Measurements from ENCODE around the gene CIROP.

Gene CIROP

GRCh38 chr14:23129759-23130316, 25.0 kb upstream of the CIROP start:
- peak overlapping the region; percentile 41 for H3K4me2 ChIP-seq (ENCODE audit: low read length)
- no peak overlapping the region for H2AFZ ChIP-seq (ENCODE audit: low read depth, low read length)
- peaks cover 18% of the 10 kb centered on the region for H3K4me1 ChIP-seq (ENCODE audit: low read length)
- no peaks in the 10 kb centered on the region for H3K9me3 ChIP-seq (ENCODE audit: insufficient read depth, low read length)
- H3K79me2 ChIP-seq (ENCODE audit: low read length) = no peaks in the 10 kb centered on the region
- no peaks in the 10 kb centered on the region for H3K36me3 ChIP-seq (replicated peaks; ENCODE audit: low read depth, low read length)
- H3K27ac ChIP-seq (ENCODE audit: low read length) = no peak overlapping the region
- H3K9ac ChIP-seq (ENCODE audit: low read length) = no peak overlapping the region
- TF ChIP-seq CTCF (IDR thresholded peaks at IDR 0.05; ENCODE audit: low read depth, low read length) = no peak
- TF ChIP-seq EZH2phosphoT487 (IDR thresholded peaks at IDR 0.05; ENCODE audit: low read depth) = no peak
- H3K27me3 ChIP-seq (ENCODE audit: low read depth, low read length) = no peaks in the 10 kb centered on the region
- no peaks in the 10 kb centered on the region for H4K20me1 ChIP-seq (ENCODE audit: insufficient read depth, low read length)
- H3K4me3 ChIP-seq (ENCODE audit: low read length) = peak overlapping the region; percentile 28; the same call in 1 of the 2 replicates

- TF ChIP-seq EZH2phosphoT487 (IDR thresholded peaks at IDR 0.05; ENCODE audit: low read depth) (no peak), CTCF (IDR thresholded peaks at IDR 0.05; ENCODE audit: low read depth, low read length) (no peak)
- Histone ChIP-seq H3K27ac (ENCODE audit: low read length) (no peak overlapping the region), H3K4me3 (ENCODE audit: low read length) (no peak overlapping the region), H3K4me2 (ENCODE audit: low read length) (peak overlapping the region; percentile 41; the same call in 1 of the 2 replicates), H3K4me1 (ENCODE audit: low read length) (peaks cover 18% of the 10 kb centered on the region), H3K79me2 (ENCODE audit: low read length) (no peaks in the 10 kb centered on the region), H4K20me1 (ENCODE audit: insufficient read depth, low read length) (no peaks in the 10 kb centered on the region), H3K27me3 (ENCODE audit: low read depth, low read length) (no peaks in the 10 kb centered on the region), H2AFZ (ENCODE audit: low read depth, low read length) (no peak overlapping the region), H3K36me3 (replicated peaks; ENCODE audit: low read depth, low read length) (no peaks in the 10 kb centered on the region), H3K9ac (ENCODE audit: low read length) (no peak overlapping the region), H3K9me3 (ENCODE audit: insufficient read depth, low read length) (no peaks in the 10 kb centered on the region)
Measured at GRCh38 chr14:23128969-23129758, 24.4 kb upstream of the CIROP start.

- H3K4me1 ChIP-seq (ENCODE audit: low read length) = peaks cover 18% of the 10 kb centered on the region
- H3K36me3 ChIP-seq (replicated peaks; ENCODE audit: low read depth, low read length) = no peaks in the 10 kb centered on the region
- TF ChIP-seq CTCF (IDR thresholded peaks at IDR 0.05; ENCODE audit: low read depth, low read length) (no peak), EZH2phosphoT487 (IDR thresholded peaks at IDR 0.05; ENCODE audit: low read depth) (no peak)
- no peak overlapping the region for H3K9ac ChIP-seq (ENCODE audit: low read length)
- peaks cover 6% of the 10 kb centered on the region; the same call in 1 of the 2 replicates for H3K27me3 ChIP-seq (ENCODE audit: low read depth, low read length)
- H4K20me1 ChIP-seq (ENCODE audit: insufficient read depth, low read length) = no peaks in the 10 kb centered on the region
- H3K4me2 ChIP-seq (ENCODE audit: low read length) = no peak overlapping the region
- no peak overlapping the region for H2AFZ ChIP-seq (ENCODE audit: low read depth, low read length)
- no peak overlapping the region for H3K27ac ChIP-seq (ENCODE audit: low read length)
- no peaks in the 10 kb centered on the region for H3K9me3 ChIP-seq (ENCODE audit: insufficient read depth, low read length)
- no peaks in the 10 kb centered on the region for H3K79me2 ChIP-seq (ENCODE audit: low read length)
- H3K4me3 ChIP-seq (ENCODE audit: low read length) = no peak overlapping the region
Measured at GRCh38 chr14:23127861-23128260, 23.1 kb upstream of the CIROP start.

GRCh38 chr14:23126548-23127278, 21.9 kb upstream of the CIROP start:
- H2AFZ ChIP-seq (ENCODE audit: low read depth, low read length) = no peak overlapping the region
- no peaks in the 10 kb centered on the region for H3K9me3 ChIP-seq (ENCODE audit: insufficient read depth, low read length)
- no peak overlapping the region for H3K9ac ChIP-seq (ENCODE audit: low read length)
- no peaks in the 10 kb centered on the region for H3K79me2 ChIP-seq (ENCODE audit: low read length)
- TF ChIP-seq CTCF (IDR thresholded peaks at IDR 0.05; ENCODE audit: low read depth, low read length) (no peak), EZH2phosphoT487 (IDR thresholded peaks at IDR 0.05; ENCODE audit: low read depth) (no peak)
- H3K4me2 ChIP-seq (ENCODE audit: low read length) = no peak overlapping the region
- H3K4me1 ChIP-seq (ENCODE audit: low read length) = peaks cover 19% of the 10 kb centered on the region
- no peak overlapping the region for H3K4me3 ChIP-seq (ENCODE audit: low read length)
- no peaks in the 10 kb centered on the region for H3K36me3 ChIP-seq (replicated peaks; ENCODE audit: low read depth, low read length)
- no peak overlapping the region for H3K27ac ChIP-seq (ENCODE audit: low read length)
- H4K20me1 ChIP-seq (ENCODE audit: insufficient read depth, low read length) = no peaks in the 10 kb centered on the region
- peaks cover 8% of the 10 kb centered on the region; the same call in 1 of the 2 replicates for H3K27me3 ChIP-seq (ENCODE audit: low read depth, low read length)

Data from OCI-LY3 (cell line).